ENCODE results near the gene MEGF10. TPM values are rescaled to one million over a fixed set of nuclear protein-coding genes. Genes with fewer than 3 reads are reported as not detected.

The MEGF10 gene
- total and polyA plus RNA-seq, 10 of the 15 experiments (the other 5 are each of a cell fraction or from before 2014, with no cell fraction given), result 0.03 to 0.21 (median 0.05) TPM; not detected in 5

GRCh38 chr5:127311349-127311748, 20.8 kb downstream of the MEGF10 start:
- no peak overlapping the region for H3K4me3 ChIP-seq
- WGBS (ENCODE audit: insufficient coverage, insufficient replicate concordance, low lambda C conversion rate, missing lambda C conversion rate), result 51% methylated on average over 2 of the region's 2 CpGs
- RAD21 ChIA-PET (ENCODE audit: unreplicated experiment), result interaction anchor here (1.4 kb wide), 1 partner anchor 627 kb away, joined by 3 read pairs; no protein-coding TSS in a partner anchor
- H3K79me2 ChIP-seq (ENCODE audit: control insufficient read depth, insufficient read depth, low read length), result no peaks in the 10 kb centered on the region
- ATAC-seq, result no peak
- intact Hi-C loops (cut with micrococcal nuclease; ENCODE audit: unreplicated experiment) (loop anchor here (5.0 kb wide), 1 partner anchor 464 kb away; no protein-coding TSS in a partner anchor), in situ Hi-C loops (cut with MboI) (loop anchor here (5.0 to 10.0 kb wide), 2 partner anchors 457 to 654 kb away; no protein-coding TSS in a partner anchor)
- SMC1A ChIA-PET (ENCODE audit: uncharacterized antibody, unreplicated experiment), result no interaction called here
- POLR2A ChIA-PET, result no interaction called here
- H3K4me2 ChIP-seq (ENCODE audit: control insufficient read depth, insufficient read depth), result no peak overlapping the region
- FAIRE-seq, result no peak
- H4K20me1 ChIP-seq (ENCODE audit: control insufficient read depth, insufficient read depth), result no peaks in the 10 kb centered on the region
- no peaks in the 10 kb centered on the region for H3K4me1 ChIP-seq (ENCODE audit: control insufficient read depth, insufficient read depth, low read length)
- H3K9me3 ChIP-seq (replicated peaks; ENCODE audit: control insufficient read depth, insufficient read depth, low read length), result no peaks in the 10 kb centered on the region
- CTCF ChIA-PET, result no interaction called here
- no peak overlapping the region for H2AFZ ChIP-seq (ENCODE audit: control insufficient read depth, low read depth, low read length)
- DNase-seq (ENCODE audit: low read depth, low spot score), result no peak
- no peaks in the 10 kb centered on the region; a peak in 1 of 4 replicates for H3K27me3 ChIP-seq (replicated peaks in 1 of 2; ENCODE audit: control insufficient read depth in 2 of 2, insufficient read depth in 2 of 2, low read length in 1 of 2)
- no peak overlapping the region for H3K27ac ChIP-seq (ENCODE audit: control insufficient read depth, insufficient read depth)
- no peak overlapping the region for H3K9ac ChIP-seq (ENCODE audit: control insufficient read depth, insufficient read depth, low read length)
- no peaks in the 10 kb centered on the region for H3K36me3 ChIP-seq (ENCODE audit: control insufficient read depth in 2 of 2, insufficient read depth in 2 of 2, low read length in 1 of 2)
- no TSS peak for BruUV-seq (replicated peaks)
- TF ChIP-seq ESRRA (IDR thresholded peaks at IDR 0.05; ENCODE audit: low read length) (no peak), ZNF207 (IDR thresholded peaks at IDR 0.05; ENCODE audit: borderline replicate concordance) (no peak), NR2C1 (IDR thresholded peaks at IDR 0.05) (no peak), RAD21 (IDR thresholded peaks at IDR 0.05; ENCODE audit: insufficient read depth, low read depth, low read length) (no peak), ASH2L (IDR thresholded peaks at IDR 0.05; ENCODE audit: borderline replicate concordance, low read depth) (no peak), PML (IDR thresholded peaks at IDR 0.05; ENCODE audit: low read length) (no peak), ZSCAN29 (IDR thresholded peaks at IDR 0.05) (no peak), KDM1A (IDR thresholded peaks at IDR 0.05; ENCODE audit: borderline replicate concordance) (no peak)
